COLO829 (cell line): Measurements from ENCODE around the gene CST1.

Experiments used
- DNase-seq: peaks from one replicate; pipeline ENCODE4 v3.0.0; 2012; ENCODE audit warnings: low spot score

Gene CST1

GRCh38 chr20:23705895-23706294 lies 44.8 kb downstream of the CST1 start:
- DNase-seq: no peak

GRCh38 chr20:23702021-23702420 lies 48.7 kb downstream of the CST1 start:
- no peak for DNase-seq

- no peak for DNase-seq
These were observed 49.8 kb downstream of the CST1 start for GRCh38 chr20:23700931-23701330.

GRCh38 chr20:23697947-23698346 lies 52.8 kb downstream of the CST1 start:
- no peak for DNase-seq
